ENCODE data around the gene SVOPL.

GRCh38 chr7:138695106-138695505 lies 6.1 kb downstream of the SVOPL start:
- TF ChIP-seq CTCF (IDR thresholded peaks at IDR 0.05; ENCODE audit: poor library complexity), result no peak
- no peak for TF ChIP-seq EZH2phosphoT487 (IDR thresholded peaks at IDR 0.05; ENCODE audit: low read depth, severe bottlenecking, unreplicated experiment)

Measured in hepatocyte (in vitro differentiated cells).